ENCODE data around the gene RAB42. TPM values are rescaled to one million over a fixed set of nuclear protein-coding genes. Genes with fewer than 3 reads are reported as not detected.
A peak's percentile ranks its signal among the peaks of the same experiment; 100 is the strongest.

The RAB42 gene
- total and polyA plus RNA-seq, 10 of the 15 experiments (the other 5 are each of a cell fraction or from before 2014, with no cell fraction given) = 0.16 to 4.5 (median 0.49) TPM

GRCh38 chr1:28631713-28632112 lies 39.6 kb downstream of the RAB42 start (continued):
- peak; percentile 29; the same call in 1 of the 2 replicates for TF ChIP-seq RELB (IDR thresholded peaks at IDR 0.05; ENCODE audit: low read depth)
- TF ChIP-seq NFYB (IDR thresholded peaks at IDR 0.05; ENCODE audit: insufficient read depth, low read depth, low read length) = no peak
- no peak for TF ChIP-seq E4F1 (IDR thresholded peaks at IDR 0.05; ENCODE audit: borderline replicate concordance, partially characterized antibody)
- TF ChIP-seq MTA3 (IDR thresholded peaks at IDR 0.05; ENCODE audit: borderline replicate concordance, low read length) = no peak
- no peak for TF ChIP-seq BMI1 (IDR thresholded peaks at IDR 0.05; ENCODE audit: borderline replicate concordance)
- TF ChIP-seq IKZF2 (IDR thresholded peaks at IDR 0.05) = 0 out of 4 replicates have a peak, but pooled peaks of 1 of the 2 experiments have one; percentile 11
- TF ChIP-seq STAT3 (IDR thresholded peaks at IDR 0.05; ENCODE audit: low read depth, low read length) = no peak
- TF ChIP-seq EP300 (IDR thresholded peaks at IDR 0.05; ENCODE audit: borderline replicate concordance in 1 of 2, control insufficient read depth in 1 of 2, low read depth in 2 of 2, low read length in 2 of 2) = peak in 1 of 2 experiments; percentile 47; a peak in 2 of 4 replicates

GRCh38 chr1:28632560-28632959 lies 40.5 kb downstream of the RAB42 start:
- WGBS (ENCODE audit: insufficient coverage, insufficient replicate concordance, low lambda C conversion rate, missing lambda C conversion rate) = 100% methylated on average over 4 of the region's 4 CpGs
- ChIA-PET CTCF (no interaction called here), SMC1A (ENCODE audit: uncharacterized antibody, unreplicated experiment) (no interaction called here), RAD21 (ENCODE audit: unreplicated experiment) (no interaction called here), POLR2A (no interaction called here)
- intact Hi-C loops (cut with micrococcal nuclease; ENCODE audit: unreplicated experiment) = no loop called here
- no peak overlapping the region for H2AFZ ChIP-seq (ENCODE audit: control insufficient read depth, low read depth, low read length)
- H3K9ac ChIP-seq (ENCODE audit: control insufficient read depth, insufficient read depth, low read length) = no peak overlapping the region
- ATAC-seq (no peak), FAIRE-seq (no peak), DNase-seq (ENCODE audit: low read depth, low spot score) (no peak)
- no peaks in the 10 kb centered on the region for H3K79me2 ChIP-seq (ENCODE audit: control insufficient read depth, insufficient read depth, low read length)
- BruUV-seq (replicated peaks) = no TSS peak
- H3K9me3 ChIP-seq (replicated peaks; ENCODE audit: control insufficient read depth, insufficient read depth, low read length) = peaks cover 3% of the 10 kb centered on the region; the same call in 2 of the 3 replicates
- H4K20me1 ChIP-seq (ENCODE audit: control insufficient read depth, insufficient read depth) = no peaks in the 10 kb centered on the region
- peaks cover 13% of the 10 kb centered on the region for H3K4me1 ChIP-seq (ENCODE audit: control insufficient read depth, insufficient read depth, low read length)
- in situ Hi-C loops (cut with MboI) = no loop called here
- H3K4me2 ChIP-seq (ENCODE audit: control insufficient read depth, insufficient read depth) = no peak overlapping the region; the same call in 1 of the 2 replicates
- H3K4me3 ChIP-seq = no peak overlapping the region
- H3K27me3 ChIP-seq (replicated peaks in 1 of 2; ENCODE audit: control insufficient read depth in 2 of 2, insufficient read depth in 2 of 2, low read length in 1 of 2) = no peaks in the 10 kb centered on the region
- H3K27ac ChIP-seq (ENCODE audit: control insufficient read depth, insufficient read depth) = 0 out of 2 replicates have a peak overlapping the region, but pooled peaks have one; percentile 18
- H3K36me3 ChIP-seq (ENCODE audit: control insufficient read depth in 2 of 2, insufficient read depth in 2 of 2, low read length in 1 of 2) = peaks cover 0 to 4% of the 10 kb centered on the region in 2 experiments; a peak in 1 of 4 replicates
- TF ChIP-seq IRF3 (IDR thresholded peaks at IDR 0.05) (no peak), FOXM1 (IDR thresholded peaks at IDR 0.05; ENCODE audit: low read depth, low read length) (no peak), ZBTB11 (CRISPR knock-in tag; IDR thresholded peaks at IDR 0.05) (no peak), RELA (IDR thresholded peaks at IDR 0.05; ENCODE audit: borderline replicate concordance, partially characterized antibody) (no peak), TCF7 (IDR thresholded peaks at IDR 0.05; ENCODE audit: borderline replicate concordance) (no peak), SIN3A (IDR thresholded peaks at IDR 0.05; ENCODE audit: low read depth, low read length) (no peak)

Measured in GM12878 (cell line).